Right forelimb (tissue), 1 donor: Measurements from ENCODE around the gene WWP2.

Experiments used
- DNase-seq: peaks from one replicate; pipeline ENCODE4 v3.0.0-alpha.2; 2018

Gene WWP2

GRCh38 chr16:69859105-69859989 lies 97.2 kb downstream of the WWP2 start:
- DNase-seq: no peak

GRCh38 chr16:69860233-69861231 lies 98.4 kb downstream of the WWP2 start:
- DNase-seq: no peak

GRCh38 chr16:69861292-69862030 lies 99.3 kb downstream of the WWP2 start:
- peak; percentile 75 for DNase-seq

GRCh38 chr16:69863401-69864281 lies 101.5 kb downstream of the WWP2 start:
- DNase-seq: no peak

GRCh38 chr16:69865701-69866100 lies 103.6 kb downstream of the WWP2 start:
- no peak for DNase-seq

GRCh38 chr16:69867784-69868560 lies 105.8 kb downstream of the WWP2 start:
- DNase-seq: no peak

DNA sequence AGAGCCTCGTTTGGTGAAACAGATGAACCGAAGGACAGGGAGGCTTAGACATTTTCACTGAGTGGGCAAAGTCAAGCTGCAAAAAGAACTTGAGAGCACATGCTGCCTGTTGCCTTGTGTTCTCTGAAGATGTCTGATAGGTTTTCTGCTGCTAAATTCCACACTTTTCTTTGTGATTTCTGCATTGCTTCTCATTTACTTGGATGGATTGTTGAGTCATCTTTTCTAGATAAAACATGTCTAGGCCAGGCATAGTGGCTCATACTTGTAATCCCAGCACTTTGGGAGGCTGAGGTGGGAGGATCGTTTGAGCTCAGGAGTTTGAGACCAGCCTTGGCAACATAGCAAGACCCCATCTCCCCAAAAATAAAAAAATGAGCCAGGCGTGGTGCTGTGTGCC lies 108.6 kb downstream of the WWP2 start:
- no peak for DNase-seq

DNA sequence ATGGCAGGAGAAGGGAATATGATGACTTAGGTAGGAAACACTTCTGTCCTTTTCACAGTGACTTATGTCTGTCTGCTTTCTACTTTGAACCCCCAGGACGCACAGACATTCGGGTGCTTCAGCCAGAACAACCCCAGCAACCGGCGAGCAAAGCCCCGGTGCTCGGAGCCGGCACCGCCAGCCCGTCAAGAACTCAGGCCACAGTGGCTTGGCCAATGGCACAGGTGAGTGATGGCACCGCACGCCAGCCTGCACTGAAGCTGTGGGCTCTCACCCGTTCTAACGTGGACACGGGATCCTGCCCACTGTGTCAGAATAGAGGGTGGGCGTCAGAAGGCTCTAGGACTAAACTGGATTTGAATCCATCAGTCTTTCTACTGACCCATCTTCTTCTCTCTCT lies 109.6 kb downstream of the WWP2 start:
- no peak for DNase-seq

DNA sequence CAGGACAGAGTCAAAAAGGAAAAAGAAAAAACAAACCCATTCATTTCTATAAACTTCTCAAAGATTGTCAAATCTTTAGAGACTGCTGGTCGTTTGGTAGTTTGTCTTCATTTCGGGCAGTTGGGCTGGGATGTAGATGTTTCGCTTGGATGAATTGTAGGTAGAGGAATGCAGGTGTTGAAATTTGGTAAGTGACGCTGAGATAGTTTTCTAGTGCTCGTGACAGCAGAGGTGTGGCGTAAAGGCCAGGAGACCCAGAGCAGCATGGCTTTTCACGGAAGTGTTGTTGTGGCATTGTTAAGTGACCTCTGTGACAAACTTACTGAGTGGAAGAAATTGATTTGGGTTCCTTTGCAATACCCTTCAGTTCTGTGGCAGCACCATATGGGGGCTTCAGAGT lies 110.8 kb downstream of the WWP2 start:
- DNase-seq: no peak

- DNase-seq: no peak
Observed at GRCh38 chr16:69873783-69874182, 111.7 kb downstream of the WWP2 start.

DNA sequence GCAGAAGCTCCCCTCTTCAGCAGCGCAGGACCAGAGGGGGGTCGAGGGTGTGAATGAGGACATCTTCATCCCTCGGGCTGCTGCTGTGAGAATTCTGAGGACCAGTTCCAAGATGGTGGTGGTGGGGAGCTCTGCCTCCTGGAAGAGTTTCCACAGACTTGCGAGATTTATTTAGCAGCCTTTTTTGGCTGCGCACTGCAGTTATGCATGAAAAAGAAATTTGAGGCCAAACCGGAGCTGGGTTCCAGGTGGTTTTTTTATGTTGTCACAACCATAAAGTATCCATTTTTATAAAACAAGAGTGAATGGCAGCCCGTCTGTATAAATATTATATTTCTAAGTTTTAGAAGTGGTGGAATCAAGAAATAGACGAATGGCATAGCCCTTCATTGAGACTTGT lies 112.1 kb downstream of the WWP2 start:
- no peak for DNase-seq

GRCh38 chr16:69880640-69881133 lies 118.6 kb downstream of the WWP2 start:
- no peak for DNase-seq

GRCh38 chr16:69881141-69881540 lies 119.0 kb downstream of the WWP2 start:
- DNase-seq: no peak

DNA sequence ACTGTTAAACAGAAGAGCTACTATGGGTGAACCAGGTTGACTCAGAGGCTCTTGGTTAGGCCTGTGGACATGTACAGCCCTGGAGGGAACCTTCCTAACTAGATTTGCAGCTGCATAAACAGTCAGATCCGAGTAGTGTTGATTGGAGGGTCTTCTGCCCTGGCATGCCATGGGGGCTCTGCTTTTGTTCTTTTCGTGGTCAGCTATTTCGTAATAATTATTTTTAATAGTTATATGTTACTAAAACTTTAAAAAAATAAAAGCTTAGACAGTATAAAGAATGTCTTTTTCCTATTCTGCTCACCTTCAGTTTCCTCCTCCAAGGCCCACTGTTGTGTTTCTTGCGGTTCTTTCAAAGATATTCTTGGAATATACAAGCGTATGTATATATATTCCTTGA lies 121.6 kb downstream of the WWP2 start:
- no peak for DNase-seq

GRCh38 chr16:69885722-69886121 lies 123.6 kb downstream of the WWP2 start:
- DNase-seq: no peak

GRCh38 chr16:69886726-69887125 lies 124.6 kb downstream of the WWP2 start:
- DNase-seq: no peak

GRCh38 chr16:69888005-69888590 lies 126.0 kb downstream of the WWP2 start:
- DNase-seq: no peak

DNA sequence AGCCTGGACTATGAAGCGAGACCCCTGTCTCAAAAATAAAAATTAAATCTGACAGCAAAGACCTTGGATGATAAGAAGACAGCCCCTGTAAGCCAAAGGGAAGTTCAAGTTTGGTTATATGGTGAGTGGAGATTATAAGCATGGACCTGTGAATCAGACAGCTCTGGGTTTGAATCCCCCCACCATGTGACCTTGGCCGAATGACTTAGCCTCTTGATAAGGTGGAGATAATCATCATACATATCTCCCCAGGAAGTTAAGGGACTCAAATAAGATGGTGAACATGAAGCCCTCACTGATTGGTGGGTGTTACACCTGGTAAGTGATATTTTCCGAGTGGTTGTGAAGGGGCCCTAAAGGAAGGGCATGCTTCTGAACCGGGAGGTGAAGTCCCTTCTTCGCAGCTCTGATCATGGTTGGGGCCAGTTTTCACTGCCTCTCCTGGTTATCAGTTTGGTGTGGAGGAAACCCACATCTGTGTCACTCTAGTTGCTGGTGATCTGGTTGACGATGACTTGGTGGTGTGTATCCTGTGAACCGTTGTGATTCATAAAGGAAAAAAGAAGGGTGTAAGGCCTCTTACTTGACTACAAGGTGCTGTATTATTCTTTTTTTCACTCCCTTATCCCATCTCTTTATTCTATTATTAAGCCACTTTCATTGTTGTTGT lies 127.3 kb downstream of the WWP2 start:
- DNase-seq: no peak

DNA sequence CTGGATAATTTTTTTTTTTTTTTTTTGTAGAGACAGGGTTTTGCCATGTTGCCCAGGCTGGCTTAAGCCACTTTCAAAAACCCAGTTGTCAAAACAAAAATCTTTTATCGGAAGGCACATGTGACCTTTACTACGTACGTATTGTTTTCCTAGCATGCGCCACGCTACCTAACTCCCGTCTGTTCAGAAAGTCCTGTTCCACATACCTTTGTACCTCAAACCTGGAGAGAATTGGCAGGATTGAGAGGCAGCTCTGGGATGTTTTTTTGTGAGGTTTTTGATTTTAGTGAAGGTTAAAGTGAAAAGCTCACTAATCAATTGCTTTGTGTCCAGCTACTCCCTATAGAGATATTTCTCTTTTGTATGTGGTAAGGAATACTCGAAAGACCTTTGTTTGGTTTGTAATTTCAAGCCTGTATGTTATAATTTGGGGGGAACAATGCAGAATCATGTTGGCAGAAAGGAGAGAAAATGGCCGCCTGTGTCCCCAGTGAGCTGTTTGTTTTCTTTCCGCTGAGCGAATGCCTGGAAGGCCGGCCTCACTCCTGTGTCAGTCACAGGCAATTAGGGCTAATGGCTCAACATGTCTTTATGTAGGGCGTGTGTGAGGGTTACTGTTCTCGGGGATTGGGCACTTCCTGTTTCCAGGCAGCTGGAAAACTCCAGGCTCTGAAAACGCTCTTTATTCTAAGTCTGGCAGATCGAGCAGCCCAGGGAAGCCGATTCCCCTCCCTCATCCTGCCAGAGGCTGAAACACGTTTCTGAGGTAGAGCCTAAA lies 128.2 kb downstream of the WWP2 start:
- DNase-seq: peak; percentile 84
